HG02763 (cell line): ENCODE measurements around the gene MMP23B.
"Not testable (repeated sequence)": the region's sequence is repeated elsewhere in the genome, so short reads cannot be mapped to it uniquely, and the experiment has no call there.

Experiments
- ATAC-seq: cut with Tn5 transposase; IDR thresholded peaks from one replicate; pipeline ENCODE4 v1.9.1; 2021; ENCODE audit warnings: mild to moderate bottlenecking, moderate library complexity; ENCODE audit not compliant: unreplicated experiment

The MMP23B gene

DNA sequence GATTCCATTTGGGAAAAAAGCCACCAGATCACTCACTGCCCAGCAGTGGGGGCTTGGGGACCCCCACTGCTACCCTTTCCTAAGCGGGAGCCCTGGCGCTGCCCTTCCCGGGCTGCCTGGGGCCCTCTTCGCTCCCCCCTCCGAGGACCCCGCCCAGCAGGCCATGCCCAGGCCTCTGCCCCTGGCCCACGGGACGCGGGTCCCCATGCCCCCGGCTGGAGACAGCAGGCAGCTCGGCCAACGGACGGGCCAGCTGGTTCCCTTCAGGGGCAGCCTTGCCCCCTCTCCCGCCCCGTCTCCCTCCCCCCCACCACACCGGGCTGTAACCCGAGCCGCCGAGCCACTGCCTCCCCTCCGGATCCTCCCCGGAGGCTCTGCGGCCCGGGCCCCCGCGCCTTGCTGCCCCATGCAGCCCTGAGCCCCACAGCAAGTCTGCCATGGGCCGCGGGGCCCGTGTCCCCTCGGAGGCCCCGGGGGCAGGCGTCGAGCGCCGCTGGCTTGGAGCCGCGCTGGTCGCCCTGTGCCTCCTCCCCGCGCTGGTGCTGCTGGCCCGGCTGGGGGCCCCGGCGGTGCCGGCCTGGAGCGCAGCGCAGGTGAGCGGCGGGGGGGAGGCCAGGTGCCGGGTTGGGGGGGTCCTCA is at the start of gene MMP23B:
Gene MMP23B (plus strand): TSS at position 392 of the 639 bp plus-strand sequence. CDS start 46 bp downstream, at position 438.
- ATAC-seq: no peak

GRCh38 chr1:1582585-1583346 is 49.2 kb upstream of the MMP23B start:
- ATAC-seq: no peak

DNA sequence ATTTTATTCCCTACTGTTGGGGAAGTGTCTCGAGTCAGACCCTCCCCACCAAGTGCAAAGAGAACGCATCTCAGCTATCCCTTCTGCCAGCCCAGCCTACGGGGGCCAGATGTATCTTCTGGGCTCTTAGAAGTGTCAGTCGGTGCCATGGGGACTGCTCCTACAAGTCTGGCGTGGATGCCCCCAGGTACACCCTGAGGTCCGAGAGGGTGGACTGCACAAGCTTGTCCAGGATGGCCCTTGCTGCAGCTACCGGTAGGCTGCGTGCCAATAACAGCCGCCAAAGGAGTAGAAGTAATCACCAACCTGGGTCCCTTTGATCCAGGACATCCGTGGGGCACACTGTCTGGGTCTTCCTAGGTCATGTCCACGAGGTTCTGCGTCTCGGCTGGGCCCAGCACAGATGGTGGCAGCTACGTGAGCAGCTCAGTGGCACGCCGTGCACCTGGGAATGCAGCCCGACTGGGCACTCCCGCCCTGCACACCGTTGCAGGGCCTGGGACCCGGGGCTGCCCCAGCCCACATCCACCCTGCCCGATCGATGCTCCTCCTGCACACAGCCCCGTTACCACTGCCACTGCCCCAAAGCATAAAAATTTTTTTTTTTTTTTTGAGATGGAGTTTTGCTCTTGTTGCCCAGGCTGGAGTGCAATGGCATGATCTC is 48.5 kb upstream of the MMP23B start:
- ATAC-seq: no peak

DNA sequence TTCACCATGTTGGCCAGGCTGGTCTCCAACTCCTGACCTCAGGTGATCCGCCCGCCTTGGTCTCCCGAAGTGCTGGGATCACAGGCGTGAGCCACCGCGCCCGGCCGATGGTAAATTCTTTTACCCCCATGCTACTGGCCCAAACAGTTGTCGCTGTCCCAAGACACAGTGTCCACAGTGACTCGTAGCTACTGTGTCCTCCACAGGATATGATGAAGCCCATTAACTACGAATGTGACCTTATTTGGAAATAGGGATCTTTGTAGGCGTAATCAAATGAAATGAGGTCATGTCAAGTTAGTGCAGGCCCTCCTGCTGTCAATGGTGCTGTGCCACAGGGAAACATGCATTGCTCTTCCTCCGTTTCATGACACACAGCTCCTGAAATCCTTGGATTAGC is 40.5 kb upstream of the MMP23B start:
- ATAC-seq: no peak

DNA sequence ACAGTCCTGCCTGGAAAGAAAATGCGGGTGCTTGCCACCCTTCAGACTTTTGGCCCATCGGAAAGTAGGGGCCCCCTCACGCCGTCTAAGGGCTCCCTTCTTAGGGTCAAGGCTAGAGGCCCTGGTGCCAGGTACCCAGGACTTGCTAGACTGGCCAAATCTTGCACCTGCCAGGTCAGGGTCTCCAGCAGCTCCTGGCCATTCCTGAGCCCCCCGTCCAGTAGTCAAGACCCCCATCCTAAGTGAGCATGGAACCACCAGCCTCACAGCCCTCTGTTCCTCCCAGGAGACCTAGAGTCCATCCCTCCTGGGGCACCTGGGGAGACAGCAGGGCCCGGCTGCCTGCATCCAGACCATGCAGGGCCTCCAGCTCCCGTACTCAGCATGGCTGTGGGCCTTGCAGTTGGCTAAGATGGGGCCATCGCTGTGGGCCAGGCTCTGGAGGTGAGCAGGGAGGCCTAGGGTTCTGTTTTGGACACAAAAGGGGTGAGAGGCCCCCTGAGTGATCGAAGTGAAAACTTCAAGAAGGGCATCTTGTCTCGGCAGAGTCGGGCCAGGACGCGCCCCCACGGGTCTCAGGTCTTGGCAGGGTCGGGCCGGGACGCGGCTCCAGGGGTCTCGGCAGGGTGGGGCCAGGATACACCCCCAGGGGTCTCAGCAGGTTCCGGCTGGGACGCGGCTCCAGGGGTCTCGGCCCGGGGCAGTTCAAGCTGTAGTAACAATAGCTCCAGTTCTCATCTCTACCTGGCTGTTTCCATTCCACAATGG is 38.0 kb upstream of the MMP23B start:
- ATAC-seq: no peak

DNA sequence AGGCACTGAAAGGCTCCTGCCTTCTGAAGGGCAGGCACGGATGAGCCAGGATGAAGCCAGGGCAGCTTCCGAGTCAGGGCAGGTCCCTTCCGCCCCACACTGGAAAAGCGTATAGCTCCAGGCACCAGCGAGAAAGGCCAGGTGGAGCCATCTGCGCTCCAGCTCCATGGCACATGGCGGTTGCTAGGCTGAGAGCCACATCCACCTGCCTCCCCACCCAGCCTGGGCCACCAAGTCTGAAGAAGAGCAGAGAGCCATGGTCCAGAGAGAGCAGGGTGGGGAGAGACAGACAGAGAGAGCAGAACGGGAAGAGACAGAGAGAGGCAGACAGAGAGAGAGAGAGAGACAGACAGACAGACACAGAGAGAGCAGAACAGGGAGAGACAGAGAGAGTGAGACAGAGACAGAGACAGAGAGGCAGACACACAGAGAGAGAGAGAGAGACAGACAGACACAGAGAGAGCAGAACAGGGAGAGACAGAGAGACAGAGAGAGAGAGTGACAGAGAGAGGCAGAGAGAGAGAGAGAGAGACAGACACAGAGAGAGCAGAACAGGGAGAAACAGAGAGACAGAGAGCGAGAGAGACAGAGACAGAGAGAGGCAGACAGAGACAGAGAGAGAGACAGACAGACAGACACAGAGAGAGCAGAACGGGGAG is 37.2 kb upstream of the MMP23B start:
- ATAC-seq: no peak

GRCh38 chr1:1595341-1595740 is 36.6 kb upstream of the MMP23B start:
- ATAC-seq: not testable (repeated sequence)

- ATAC-seq: no peak
Observed at GRCh38 chr1:1596493-1597274, 35.3 kb upstream of the MMP23B start.

GRCh38 chr1:1597275-1597930 is 34.6 kb upstream of the MMP23B start:
- ATAC-seq: no peak

GRCh38 chr1:1598051-1598719 is 33.8 kb upstream of the MMP23B start:
- ATAC-seq: no peak

DNA sequence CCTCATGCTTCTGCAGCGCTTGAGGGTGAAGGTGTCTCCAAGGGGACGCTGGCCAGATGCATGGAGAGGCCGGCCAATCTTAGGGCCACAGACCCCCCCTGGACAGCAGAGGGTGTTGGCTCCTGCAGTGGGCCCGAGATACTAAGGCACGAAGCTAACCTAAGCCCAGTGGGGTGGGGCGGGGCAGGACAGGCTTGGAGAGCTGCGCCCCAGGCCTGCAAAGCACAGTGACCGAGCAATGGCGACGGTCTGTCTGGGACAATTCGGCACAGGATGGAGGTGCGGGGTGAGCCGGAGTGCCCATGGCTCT is 33.3 kb upstream of the MMP23B start:
- ATAC-seq: no peak

- no peak for ATAC-seq
Observed at GRCh38 chr1:1599030-1599934, 32.7 kb upstream of the MMP23B start.

GRCh38 chr1:1599935-1600860 is 31.8 kb upstream of the MMP23B start, which contains the start of gene FNDC10:
Gene FNDC10, minus strand, starts transcription at chr1:1600135. Its CDS starts 120 bp downstream, at chr1:1600015.
- ATAC-seq: no peak

DNA sequence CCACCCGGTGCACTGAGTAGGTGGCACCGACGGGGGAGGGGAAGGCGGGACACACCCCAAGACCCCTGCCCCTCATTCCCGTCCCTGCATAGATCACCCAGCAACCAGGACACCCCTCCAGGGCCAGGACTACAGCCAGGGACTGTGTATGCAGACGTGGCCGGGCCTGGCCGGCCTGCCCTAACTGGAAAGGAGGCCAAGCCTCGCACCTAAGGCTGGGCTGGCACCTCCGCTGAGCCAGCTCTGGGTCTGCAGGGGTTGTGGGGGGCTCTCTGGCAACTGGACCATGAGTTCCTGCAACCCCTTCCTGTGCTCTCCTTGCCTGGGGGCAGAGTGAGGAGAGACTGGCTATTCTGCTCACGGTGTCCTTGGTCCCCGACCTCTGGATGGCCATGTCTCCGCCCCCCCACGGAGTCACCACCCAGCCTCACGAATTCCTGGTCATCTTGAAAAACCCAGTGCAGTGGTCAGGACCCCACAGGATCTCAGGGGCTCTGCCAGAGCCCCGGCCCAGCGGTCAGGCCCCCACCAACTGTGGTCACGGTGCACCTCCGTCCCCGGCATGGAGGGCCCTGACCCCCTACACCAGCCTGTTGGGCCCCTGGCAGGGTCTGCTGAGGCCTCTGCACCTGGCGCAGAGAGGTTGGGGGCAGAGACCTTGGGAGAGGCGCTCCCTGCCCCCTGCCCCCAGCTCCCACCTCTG is 31.0 kb upstream of the MMP23B start:
- ATAC-seq: no peak

DNA sequence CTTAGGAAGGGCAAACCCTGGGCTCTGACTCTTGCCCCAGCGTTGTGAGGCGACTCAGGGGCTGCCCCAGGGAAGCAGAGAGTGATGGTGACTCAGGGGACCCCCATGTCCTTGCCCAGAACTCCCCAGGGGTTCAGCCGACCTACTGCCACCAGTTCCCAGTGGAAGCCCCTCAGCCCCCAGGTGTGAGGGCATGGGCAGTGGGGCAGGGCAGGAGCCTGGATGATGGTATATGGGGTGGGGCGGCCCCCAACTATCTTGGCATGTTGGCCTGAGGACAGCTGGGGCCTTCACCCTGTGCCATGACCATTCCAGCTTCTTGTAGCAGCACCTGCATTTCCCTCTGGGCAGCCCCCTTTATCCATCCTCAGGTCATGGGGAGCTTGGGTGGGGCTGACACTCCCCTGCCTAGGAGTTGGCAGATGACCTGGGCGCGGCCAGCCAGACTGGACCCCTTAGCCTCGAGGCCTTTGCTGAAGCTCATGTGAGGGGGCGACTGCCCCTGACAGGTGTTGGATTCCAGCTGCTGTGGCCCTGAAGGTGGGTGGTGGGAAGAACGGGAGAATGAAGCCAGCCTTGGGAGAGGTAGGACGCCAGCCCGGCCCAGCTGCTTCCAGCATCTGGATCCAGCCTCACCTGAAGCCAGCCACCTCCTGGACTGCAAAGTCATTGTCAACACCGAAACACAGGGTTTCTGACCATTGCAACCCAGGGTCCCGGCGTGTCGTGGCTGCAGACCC is 30.2 kb upstream of the MMP23B start:
- ATAC-seq: no peak
